ENCODE data around the gene CCNT2. TPM values are rescaled to one million over a fixed set of nuclear protein-coding genes. Genes with fewer than 3 reads are reported as not detected.
A peak's percentile ranks its signal among the peaks of the same experiment; 100 is the strongest.

The CCNT2 gene
- total RNA-seq, 1 experiment from 2014 or later = 4.0 TPM

DNA sequence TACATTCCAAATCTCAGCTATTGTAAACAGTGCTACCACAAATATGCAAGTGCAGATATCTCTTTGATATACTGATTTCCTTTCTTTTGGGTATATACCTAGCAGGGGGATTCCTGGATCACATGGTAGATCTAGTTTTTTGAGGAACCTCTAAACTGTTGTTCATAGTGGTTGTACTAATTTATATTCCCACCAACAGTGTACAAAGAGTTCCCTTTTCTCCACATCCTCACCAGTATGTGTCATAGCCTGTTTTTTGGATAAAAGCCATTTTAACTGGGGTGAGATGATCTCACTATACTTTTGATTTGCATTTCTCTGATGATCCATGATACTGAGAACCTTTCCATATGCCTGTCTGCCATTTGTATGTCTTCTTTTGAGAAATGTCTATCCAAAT lies 6.3 kb upstream of the CCNT2 start:
- DNase-seq (ENCODE audit: low read depth) = no peak
- in situ Hi-C loops (cut with HindIII; ENCODE audit: low pct_unique_long_range_greater_than_20kb, low sequenced_read_pairs) = no loop called here

DNA sequence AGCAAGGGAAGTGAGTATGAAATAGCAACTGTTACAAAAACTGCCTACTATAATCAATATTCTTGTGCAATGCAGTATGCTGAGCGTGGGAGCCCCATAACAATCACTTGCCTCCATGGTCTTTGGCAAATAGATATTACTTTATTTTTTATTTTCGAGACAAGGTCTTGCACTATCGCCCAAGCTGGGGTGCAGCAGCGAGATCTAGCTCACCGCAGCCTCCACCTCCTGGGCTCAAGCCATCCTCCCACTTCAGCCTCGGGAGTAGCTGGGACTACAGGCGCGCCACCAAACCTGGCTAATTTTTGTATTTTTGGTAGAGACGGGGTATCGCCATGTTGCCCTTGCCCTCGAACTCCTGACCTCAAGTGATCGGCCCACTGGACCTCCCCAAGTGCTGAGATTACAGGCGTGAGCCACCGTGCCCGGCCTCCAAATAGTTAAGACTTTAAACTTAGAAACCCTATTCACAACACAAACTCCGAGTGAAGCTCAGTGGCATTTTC lies 1.2 kb upstream of the CCNT2 start:
- in situ Hi-C loops (cut with HindIII; ENCODE audit: low pct_unique_long_range_greater_than_20kb, low sequenced_read_pairs) = no loop called here
- DNase-seq (ENCODE audit: low read depth) = no peak

DNA sequence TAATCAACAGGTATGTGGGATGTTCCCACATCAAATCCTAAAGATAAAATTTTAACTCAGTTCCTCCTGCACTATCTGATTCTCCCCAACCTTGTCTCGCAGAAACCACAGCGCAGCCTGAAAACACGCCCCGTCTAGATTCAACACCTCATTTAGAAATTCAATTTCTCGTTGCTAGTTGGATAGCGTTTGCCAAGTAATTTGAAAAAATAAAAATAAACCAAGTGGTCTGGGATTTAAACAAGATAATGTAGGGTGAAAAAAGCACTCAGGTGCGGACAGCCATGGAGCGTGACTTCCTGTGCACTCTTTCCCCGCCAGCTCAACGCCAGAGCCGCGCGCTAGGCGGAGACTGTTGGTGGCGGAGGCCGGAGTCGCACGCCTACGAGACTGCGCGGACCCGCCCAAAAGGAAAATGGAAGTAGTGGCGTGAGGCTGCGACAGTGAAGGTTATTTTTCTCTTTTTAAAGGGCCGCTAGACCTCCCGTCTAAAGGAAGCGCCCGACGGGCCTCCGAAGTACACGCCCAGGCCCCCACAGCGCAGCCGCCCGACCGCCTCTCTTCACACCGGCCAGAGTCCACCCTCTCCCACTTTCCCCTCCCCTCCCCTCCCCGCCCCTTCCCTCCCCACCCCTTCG lies 615 bp upstream of the CCNT2 start:
- in situ Hi-C loops (cut with HindIII; ENCODE audit: low pct_unique_long_range_greater_than_20kb, low sequenced_read_pairs) = no loop called here
- DNase-seq (ENCODE audit: low read depth) = no peak

DNA sequence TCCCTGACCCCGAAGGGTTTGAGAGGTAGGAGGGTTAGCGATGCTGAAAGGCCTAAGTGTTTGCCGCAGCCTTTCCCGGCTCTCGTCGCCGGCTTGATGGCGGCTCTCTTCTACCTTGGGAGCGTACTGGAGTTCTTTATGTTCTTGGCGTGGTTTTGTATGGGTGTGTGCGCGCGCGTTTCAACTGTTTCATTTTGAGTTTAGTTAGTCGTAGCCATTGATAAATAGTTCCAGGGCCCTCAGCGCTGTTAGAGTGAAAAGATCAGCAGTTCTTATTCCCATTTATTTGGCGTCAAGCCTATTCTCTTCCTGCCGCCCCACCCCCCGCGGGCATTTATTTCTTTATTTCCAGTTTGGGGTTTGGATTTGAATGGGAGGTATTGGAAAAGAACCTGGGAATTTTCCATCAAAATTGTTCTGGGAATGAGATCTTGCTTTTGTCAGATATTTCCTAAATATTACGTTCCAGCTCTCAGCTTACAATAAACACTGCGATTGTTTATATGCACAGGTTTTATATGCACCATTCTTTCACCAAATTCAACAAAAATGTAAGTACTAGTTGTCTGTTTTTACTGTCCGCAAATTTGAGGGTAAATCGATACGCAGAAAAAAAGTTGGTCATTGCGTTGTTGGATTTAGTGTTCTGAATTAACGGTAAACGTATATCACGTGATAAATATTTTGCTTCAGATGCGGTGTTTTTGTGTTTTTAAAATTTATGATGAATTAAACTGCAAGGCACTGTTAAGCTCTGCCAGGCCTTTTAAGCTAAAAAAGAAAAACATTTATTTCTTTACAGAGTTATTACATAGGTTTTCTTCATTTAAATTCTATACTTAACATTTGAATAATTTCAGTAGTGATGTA lies 954 bp downstream of the CCNT2 start:
- DNase-seq (ENCODE audit: low read depth) = no peak
- in situ Hi-C loops (cut with HindIII; ENCODE audit: low pct_unique_long_range_greater_than_20kb, low sequenced_read_pairs) = no loop called here

DNA sequence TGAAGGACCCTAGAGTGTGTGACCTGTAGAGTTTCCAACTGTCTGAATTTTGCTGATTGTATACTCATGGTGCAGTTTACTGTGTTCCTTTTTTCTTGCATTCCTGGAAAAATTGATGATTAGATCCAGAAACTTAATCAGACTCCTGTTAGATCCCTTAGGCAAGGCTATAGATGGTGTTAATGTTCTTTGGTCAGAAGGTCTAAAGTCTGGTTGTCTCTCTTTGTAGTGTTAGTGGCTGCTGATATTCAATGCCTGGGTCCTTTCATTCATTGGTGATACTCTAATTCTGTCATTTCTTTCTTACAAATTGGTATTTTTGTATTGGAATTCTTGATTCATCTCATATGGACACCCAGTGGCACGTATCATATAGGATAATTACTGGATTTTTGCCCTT lies 6.3 kb downstream of the CCNT2 start:
- in situ Hi-C loops (cut with HindIII; ENCODE audit: low pct_unique_long_range_greater_than_20kb, low sequenced_read_pairs) = no loop called here
- no peak for DNase-seq (ENCODE audit: low read depth)

DNA sequence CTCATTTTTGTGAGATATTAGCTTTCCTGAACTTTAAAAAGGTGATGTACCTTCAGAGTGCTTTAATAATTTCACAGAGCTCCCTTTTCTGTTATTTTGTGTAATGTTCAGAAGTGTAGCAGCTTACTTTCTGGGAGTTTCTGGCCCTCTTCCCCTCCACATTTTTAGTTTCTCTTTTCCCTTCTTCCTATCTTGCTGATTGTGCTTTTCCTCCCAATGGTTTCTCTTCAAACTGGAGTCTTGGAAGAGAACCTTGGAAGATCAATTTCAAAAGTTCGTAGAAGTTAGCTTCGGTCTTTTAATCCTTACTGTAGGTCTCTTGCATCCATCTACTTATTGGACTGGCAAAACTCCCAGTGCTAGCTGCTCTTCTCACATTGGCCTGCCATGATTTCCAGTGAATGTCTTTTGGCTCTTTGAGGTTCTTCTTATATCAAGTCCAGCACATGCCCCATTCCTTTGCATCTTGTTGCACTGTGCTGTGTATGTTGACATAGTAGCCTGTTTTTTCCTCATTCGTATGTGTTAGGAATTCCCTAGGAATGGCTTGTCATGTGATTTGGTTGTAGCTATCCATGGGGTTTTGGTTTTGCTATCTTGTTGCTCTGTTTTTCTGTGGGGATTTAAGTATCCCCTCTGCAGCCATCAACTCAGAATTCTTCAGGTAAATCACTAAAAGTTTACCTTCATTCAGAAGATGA lies 7.8 kb downstream of the CCNT2 start:
- DNase-seq (ENCODE audit: low read depth) = peak; percentile 13
- in situ Hi-C loops (cut with HindIII; ENCODE audit: low pct_unique_long_range_greater_than_20kb, low sequenced_read_pairs) = no loop called here

DNA sequence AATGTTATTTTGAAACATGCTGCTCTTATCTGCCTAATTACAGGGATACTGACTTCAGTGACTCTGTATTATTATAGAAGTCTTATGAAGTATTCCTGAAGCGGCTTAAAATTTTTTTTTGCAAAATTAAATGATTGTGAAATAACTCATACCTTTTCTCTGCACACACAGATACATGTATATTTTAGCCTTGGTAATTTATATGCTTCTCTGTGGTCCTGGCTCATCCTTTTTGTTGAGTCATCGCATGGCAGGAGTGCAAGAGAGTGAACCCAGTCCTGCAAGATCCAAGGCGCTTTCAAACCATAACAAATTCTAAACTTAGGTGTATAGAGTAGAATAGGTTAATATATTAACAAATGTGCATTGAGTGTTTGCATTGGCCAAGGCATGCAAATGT lies 8.6 kb downstream of the CCNT2 start:
- in situ Hi-C loops (cut with HindIII; ENCODE audit: low pct_unique_long_range_greater_than_20kb, low sequenced_read_pairs) = no loop called here
- DNase-seq (ENCODE audit: low read depth) = peak; percentile 19

DNA sequence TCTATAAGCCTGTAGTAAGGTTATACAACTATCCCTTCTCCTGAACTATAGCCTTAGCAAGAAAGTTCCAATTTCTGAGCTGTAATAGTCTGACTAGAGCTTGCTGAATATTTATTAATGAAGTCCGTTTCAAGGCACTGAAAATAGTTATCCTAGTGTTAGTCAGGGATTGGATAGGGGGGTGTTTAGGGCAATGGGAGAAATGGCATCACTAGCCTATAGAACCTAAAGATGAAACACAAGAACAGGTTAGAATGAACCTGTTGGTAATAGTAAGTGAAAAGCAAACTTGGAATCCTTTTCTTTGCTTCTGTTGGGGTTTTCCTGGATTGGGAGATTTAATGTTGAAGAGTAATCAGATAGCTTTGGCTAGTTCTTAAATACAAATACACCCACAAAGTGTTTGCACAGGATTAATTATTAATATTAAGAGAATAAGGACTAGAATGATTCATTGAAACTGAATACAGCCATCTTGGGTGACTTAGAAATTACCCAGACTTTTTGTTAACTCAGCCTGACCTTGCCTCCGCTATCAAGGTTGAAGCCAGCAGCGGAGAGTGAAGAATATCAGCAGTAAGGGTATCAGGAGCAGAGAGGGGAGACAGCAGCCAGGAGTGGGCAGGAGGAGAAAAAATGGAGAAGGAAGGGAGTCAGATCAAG lies 14.4 kb downstream of the CCNT2 start:
- peak; percentile 41 for DNase-seq (ENCODE audit: low read depth)
- in situ Hi-C loops (cut with HindIII; ENCODE audit: low pct_unique_long_range_greater_than_20kb, low sequenced_read_pairs) = no loop called here

DNA sequence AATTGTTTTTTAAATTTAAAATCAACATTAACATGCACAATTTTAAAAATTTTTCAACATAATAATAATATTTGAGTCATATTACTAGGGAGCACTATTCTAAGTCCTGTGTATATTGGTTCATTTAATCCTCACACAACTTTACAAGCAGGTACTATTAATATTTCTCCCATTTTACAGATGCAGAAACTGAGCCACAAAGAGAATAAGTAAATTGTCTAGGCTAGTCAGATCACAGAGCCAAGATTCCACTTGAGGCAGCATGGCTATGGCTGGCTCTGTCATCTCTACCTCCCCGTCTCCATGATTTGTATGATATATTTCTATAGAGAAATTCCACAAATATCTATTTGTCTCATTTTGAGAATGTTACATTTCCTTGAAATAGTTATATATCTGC lies 15.1 kb downstream of the CCNT2 start:
- no peak for DNase-seq (ENCODE audit: low read depth)
- in situ Hi-C loops (cut with HindIII; ENCODE audit: low pct_unique_long_range_greater_than_20kb, low sequenced_read_pairs) = no loop called here

DNA sequence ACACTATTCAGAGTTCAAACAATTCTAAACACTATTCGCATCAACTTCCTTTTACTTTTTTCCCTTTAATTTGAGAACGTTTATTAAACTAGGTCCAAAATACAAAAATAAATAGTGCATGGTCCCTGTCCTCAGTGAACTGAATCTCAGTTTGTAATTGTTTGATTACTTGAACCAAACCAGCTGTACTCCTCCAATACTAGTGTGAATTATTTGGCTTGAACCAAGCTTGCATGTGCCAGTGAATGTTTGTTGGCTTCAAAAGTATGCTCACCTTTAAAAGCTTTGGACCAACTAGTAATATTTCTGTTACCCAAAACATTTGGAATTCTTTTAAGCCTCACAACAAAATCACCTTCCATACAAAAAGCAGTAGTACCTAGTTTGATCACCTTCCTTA lies 15.5 kb downstream of the CCNT2 start:
- no peak for DNase-seq (ENCODE audit: low read depth)
- in situ Hi-C loops (cut with HindIII; ENCODE audit: low pct_unique_long_range_greater_than_20kb, low sequenced_read_pairs) = no loop called here

DNA sequence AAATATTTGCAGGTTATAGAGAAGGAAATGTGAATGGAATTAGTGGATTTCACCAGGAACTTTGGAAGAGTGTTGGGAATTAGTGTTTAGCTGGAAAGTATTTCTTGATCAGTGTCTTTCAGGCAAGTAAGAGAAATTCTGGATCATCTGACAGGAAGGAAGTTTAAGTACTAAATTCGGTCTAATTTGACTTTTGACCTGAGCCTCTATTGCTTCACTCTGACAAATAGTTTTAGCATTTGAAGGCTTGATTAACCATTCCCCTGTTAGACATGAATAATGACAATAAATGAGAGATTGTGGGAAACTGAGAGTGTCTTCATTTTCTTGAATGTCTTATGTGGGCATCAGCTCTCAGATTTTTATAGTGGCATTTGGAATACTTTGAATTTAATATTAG lies 16.0 kb downstream of the CCNT2 start:
- no peak for DNase-seq (ENCODE audit: low read depth)
- in situ Hi-C loops (cut with HindIII; ENCODE audit: low pct_unique_long_range_greater_than_20kb, low sequenced_read_pairs) = no loop called here

DNA sequence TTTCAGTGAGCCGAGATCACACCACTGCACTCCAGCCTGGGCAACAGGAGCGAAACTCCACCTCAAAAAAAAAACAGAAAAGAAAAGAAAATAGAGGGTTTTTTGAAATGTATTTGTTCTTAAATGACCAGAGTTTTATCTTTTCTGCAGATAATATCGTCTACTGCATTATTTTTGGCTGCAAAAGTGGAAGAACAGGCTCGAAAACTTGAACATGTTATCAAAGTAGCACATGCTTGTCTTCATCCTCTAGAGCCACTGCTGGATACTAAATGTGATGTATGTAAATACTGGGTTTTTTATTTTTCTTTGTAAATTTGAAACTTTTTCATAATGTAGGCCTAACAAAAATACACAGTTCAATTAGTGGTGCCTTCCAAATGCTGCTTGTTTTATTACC lies 18.1 kb downstream of the CCNT2 start:
- DNase-seq (ENCODE audit: low read depth) = no peak
- in situ Hi-C loops (cut with HindIII; ENCODE audit: low pct_unique_long_range_greater_than_20kb, low sequenced_read_pairs) = no loop called here

DNA sequence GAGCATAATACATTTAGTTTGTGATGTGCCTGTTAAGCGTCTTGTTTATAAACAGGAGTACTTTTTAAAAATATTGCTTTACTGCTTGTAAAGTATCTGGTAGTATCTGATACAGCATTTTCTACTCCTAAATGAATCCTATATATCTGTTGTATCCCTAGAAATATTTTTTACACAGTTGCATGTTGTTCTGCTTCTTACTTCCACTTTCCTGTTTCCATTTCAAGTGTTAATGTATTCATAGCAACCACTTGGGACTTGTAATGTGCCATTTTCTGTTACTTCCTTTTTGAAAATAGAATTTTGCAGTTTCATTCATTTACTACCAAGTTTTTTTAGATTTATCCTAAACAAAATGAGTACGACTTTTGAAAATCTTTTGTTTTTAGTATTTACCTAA lies 24.9 kb downstream of the CCNT2 start:
- no peak for DNase-seq (ENCODE audit: low read depth)
- in situ Hi-C loops (cut with HindIII; ENCODE audit: low pct_unique_long_range_greater_than_20kb, low sequenced_read_pairs) = no loop called here

DNA sequence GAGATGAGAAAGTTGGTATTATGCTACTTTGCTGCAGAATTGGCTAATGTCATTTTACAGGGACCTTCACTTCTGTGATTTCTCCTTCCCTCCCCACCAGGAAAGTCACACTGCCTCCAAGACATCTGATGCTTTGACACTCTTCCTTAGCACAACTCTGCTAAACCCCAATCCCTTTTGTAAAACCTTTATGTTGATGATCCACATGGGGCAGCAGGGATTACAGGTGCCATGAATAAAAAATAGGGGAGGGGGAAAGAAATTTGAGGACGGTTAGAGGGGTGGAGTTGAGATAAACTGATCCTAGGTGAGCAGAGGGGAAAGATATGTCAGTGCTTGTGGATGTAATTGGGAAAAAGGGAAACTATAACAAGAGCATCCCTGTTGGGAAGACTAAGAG lies 26.4 kb downstream of the CCNT2 start:
- DNase-seq (ENCODE audit: low read depth) = no peak
- in situ Hi-C loops (cut with HindIII; ENCODE audit: low pct_unique_long_range_greater_than_20kb, low sequenced_read_pairs) = no loop called here

DNA sequence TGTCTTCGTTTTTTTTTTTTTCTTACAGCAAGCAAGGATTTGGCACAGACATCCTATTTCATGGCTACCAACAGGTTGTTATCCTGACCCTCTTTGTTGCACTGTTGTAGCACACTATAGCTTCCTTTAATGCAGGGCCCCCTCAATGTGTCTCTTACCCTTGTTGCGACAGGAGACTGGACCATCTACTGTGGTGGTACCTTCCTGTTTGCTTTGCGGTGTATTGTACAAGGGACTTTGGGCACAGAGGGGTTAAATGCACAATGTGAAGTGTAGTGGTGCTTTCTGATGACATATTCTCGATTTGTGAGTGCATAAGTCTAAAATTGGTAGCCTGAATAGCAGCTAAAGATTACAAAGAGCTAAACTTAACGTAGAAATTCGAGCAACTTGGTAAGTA lies 27.5 kb downstream of the CCNT2 start:
- no peak for DNase-seq (ENCODE audit: low read depth)
- in situ Hi-C loops (cut with HindIII; ENCODE audit: low pct_unique_long_range_greater_than_20kb, low sequenced_read_pairs) = no loop called here

DNA sequence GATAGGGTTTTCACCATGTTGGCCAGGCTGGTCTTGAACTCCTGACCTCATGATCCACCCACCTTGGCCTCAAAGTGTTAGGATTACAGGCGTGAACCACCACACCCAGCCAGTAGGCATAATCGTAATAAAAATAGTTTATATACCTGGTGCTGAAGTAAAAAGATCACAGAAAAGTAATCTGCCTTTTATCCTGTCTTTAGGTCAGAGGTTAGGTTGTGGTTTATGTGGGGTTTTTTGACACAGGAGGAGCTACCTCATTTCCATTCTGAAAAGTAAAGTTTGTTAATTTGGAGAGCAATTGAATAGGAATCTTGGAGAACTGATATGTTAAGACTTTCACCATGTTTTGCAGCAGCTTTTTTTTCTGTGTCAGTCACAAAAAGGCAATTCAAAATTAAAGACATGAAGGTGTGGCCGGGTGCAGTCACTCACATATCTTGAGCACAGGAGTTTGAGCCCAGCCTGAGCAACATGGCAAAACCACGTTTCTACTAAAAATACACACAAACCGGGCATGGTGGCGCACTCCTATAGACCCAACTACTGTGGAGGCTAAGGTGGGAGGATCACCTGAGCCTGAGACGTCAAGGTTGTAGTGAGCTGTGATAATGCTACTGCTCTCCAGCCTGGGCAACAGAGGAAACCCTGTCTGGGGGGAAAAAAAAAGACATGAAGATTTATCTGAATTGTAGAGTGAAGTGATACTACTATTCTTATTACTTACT lies 31.5 kb downstream of the CCNT2 start:
- in situ Hi-C loops (cut with HindIII; ENCODE audit: low pct_unique_long_range_greater_than_20kb, low sequenced_read_pairs) = no loop called here
- no peak for DNase-seq (ENCODE audit: low read depth)

DNA sequence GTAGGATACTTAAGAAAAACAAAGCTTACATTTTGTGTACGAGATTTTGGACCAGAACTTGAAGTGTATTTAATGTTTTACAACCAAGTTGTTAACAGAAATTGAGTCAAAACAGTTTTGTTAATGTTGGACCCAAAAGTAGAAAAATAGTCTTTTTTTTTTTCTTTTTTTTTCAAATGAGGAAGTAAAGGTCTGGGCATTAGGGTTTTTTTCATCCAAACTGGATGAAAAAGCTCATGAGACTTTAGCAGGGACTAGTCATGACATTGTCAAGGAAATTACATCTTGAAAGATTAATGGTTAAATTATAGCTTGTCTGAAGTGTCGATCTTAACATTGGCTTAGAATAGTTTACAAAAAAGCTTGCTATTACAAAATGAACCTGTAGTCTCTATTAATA lies 32.3 kb downstream of the CCNT2 start:
- in situ Hi-C loops (cut with HindIII; ENCODE audit: low pct_unique_long_range_greater_than_20kb, low sequenced_read_pairs) = no loop called here
- DNase-seq (ENCODE audit: low read depth) = no peak

DNA sequence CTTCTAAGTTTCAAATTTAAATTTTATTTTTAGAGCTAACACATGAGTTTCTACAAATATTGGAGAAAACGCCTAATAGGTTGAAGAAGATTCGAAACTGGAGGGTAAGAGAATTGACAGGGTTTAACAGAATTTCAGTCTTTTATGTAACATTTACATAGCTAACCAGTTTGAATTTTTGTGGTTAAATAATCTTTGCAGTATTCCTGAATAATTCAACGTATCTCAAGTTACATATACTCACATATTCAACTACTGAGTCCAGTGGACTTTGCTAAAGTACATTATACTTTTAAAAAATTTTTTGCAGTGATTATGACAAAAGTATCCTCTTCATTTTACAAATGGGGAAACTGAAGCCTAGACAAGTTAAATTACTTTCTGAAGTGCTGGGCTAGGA lies 34.0 kb downstream of the CCNT2 start:
- in situ Hi-C loops (cut with HindIII; ENCODE audit: low pct_unique_long_range_greater_than_20kb, low sequenced_read_pairs) = no loop called here
- DNase-seq (ENCODE audit: low read depth) = no peak

Measured in Caki2 (cell line).